ENCODE data around the gene COL4A3.
"Not testable (repeated sequence)": the region's sequence is repeated elsewhere in the genome, so short reads cannot be mapped to it uniquely, and the experiment has no call there.

The COL4A3 gene

DNA sequence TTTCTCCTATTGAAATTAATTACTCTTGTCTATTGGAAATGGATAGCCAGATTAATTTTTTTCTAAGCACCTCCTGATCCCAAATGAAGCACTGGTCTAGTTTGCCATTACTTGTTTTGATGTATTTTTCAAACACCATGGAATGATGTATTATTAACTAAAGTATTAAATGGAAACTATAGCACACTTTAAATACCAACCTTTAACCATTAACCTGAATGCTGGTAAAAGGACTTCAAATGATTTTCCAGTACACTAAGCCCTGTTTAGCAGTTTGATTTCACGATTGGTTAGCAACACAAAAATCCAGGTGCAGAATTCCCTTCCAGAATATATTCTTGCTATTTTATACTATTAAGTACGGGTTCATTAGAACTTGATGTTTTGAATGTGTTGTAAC, 37.3 kb downstream of the COL4A3 start:
- H3K27me3 ChIP-seq (ENCODE audit: insufficient read depth, low read length), result no peaks in the 10 kb centered on the region
- H3K4me3 ChIP-seq (ENCODE audit: low read length), result no peak overlapping the region
- no peaks in the 10 kb centered on the region for H3K36me3 ChIP-seq (ENCODE audit: insufficient read depth, low read length)
- no peak overlapping the region for H2AFZ ChIP-seq (ENCODE audit: low read depth, low read length)
- no peaks in the 10 kb centered on the region for H3K4me1 ChIP-seq (ENCODE audit: insufficient read depth, low read length)
- H3K9me3 ChIP-seq (ENCODE audit: low read length), result no peaks in the 10 kb centered on the region

DNA sequence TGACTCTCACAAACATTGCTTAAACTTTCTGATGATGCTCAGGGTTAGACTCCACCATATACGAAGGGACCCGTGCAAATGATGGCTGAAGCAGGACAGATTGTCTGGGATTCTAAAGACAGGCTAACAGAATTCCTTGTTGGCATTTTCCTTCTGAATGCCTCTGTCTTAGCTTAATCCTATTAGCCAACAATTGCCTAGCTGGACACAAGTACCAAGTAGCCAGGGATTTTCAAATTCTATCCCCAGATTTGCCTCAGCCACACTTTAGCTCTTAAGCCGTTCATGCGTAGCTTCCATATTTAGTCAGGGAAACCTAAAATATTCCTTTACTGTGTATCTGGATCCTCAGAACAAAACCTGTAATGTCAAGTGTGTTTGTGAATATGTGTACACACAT, 40.0 kb downstream of the COL4A3 start:
- H3K27me3 ChIP-seq (ENCODE audit: insufficient read depth, low read length), result peaks cover 3% of the 10 kb centered on the region
- no peaks in the 10 kb centered on the region for H3K36me3 ChIP-seq (ENCODE audit: insufficient read depth, low read length)
- H3K4me1 ChIP-seq (ENCODE audit: insufficient read depth, low read length), result no peaks in the 10 kb centered on the region
- H3K9me3 ChIP-seq (ENCODE audit: low read length), result no peaks in the 10 kb centered on the region
- H3K4me3 ChIP-seq (ENCODE audit: low read length), result no peak overlapping the region
- no peak overlapping the region for H2AFZ ChIP-seq (ENCODE audit: low read depth, low read length)

DNA sequence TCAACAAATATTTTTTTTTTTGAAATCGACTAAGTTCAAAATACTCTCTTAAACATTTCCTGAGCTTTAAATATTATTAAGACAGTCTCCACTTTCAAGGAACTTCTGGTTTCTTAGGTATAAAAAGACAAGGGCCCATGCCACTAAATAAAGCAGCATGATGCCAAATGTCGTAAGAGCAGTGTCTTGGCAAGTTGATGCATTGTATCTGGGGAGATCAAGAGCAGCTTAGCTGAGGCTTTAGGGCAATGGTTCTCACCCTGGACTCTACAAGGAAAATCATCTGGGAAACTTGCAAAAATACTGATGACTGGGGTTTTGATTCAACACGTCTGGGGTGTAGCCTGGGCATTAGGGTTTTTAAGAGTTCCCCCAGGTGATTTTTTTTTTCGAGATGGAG, 41.3 kb downstream of the COL4A3 start:
- Histone ChIP-seq H3K4me3 (ENCODE audit: low read length) (no peak overlapping the region), H3K9me3 (ENCODE audit: low read length) (no peaks in the 10 kb centered on the region), H3K27me3 (ENCODE audit: insufficient read depth, low read length) (peaks cover 3% of the 10 kb centered on the region)

DNA sequence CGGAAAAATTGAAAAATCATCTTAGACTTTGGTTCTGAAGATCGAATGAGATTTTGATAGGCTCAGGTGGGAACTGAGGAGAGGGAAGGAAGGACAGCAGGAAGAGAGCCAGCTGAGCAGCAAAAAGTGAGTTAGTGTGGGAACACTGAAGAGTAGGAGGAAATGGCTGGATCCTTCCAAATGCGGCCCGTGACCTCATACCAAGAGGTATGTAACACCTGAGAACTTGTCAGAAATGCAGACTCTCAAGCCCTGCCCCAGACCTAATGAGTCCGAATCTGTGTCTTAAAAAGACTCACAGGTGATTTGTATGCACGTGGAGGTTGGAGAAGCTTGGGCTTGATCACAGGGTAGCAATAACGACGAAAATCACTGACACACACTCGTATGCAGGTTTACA, 42.0 kb downstream of the COL4A3 start:
- Histone ChIP-seq H3K27me3 (ENCODE audit: insufficient read depth, low read length) (peaks cover 3% of the 10 kb centered on the region), H3K4me1 (ENCODE audit: insufficient read depth, low read length) (no peaks in the 10 kb centered on the region), H2AFZ (ENCODE audit: low read depth, low read length) (no peak overlapping the region), H3K9me3 (ENCODE audit: low read length) (no peaks in the 10 kb centered on the region), H3K36me3 (ENCODE audit: insufficient read depth, low read length) (no peaks in the 10 kb centered on the region), H3K4me3 (ENCODE audit: low read length) (no peak overlapping the region)

More for the DNA sequence above, 41.3 kb downstream of the COL4A3 start:
- Histone ChIP-seq H3K4me1 (ENCODE audit: insufficient read depth, low read length) (no peaks in the 10 kb centered on the region), H2AFZ (ENCODE audit: low read depth, low read length) (no peak overlapping the region), H3K36me3 (ENCODE audit: insufficient read depth, low read length) (no peaks in the 10 kb centered on the region)

DNA sequence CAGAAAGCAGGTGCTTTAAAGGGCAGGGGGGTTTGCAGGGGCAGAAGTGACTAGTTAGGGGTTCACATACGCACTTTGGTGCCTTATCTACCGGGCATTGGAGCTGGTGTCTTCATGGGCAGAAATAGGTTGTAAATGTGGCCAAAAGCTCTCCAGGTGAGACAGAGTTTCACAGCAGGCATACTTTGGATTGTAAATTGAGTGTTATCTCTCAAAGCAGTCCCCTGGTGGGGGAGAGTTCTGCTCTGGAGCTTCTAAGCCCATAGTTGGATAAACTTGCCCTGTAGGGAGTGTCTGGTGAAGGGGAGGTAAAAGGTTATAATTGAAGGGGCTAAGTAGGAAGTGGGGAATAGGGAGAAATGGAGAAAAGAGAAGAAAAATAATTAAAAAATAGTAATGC, 43.1 kb downstream of the COL4A3 start:
- Histone ChIP-seq H2AFZ (ENCODE audit: low read depth, low read length) (no peak overlapping the region), H3K4me1 (ENCODE audit: insufficient read depth, low read length) (no peaks in the 10 kb centered on the region), H3K27me3 (ENCODE audit: insufficient read depth, low read length) (peaks cover 3% of the 10 kb centered on the region), H3K4me3 (ENCODE audit: low read length) (no peak overlapping the region), H3K9me3 (ENCODE audit: low read length) (no peaks in the 10 kb centered on the region), H3K36me3 (ENCODE audit: insufficient read depth, low read length) (no peaks in the 10 kb centered on the region)

DNA sequence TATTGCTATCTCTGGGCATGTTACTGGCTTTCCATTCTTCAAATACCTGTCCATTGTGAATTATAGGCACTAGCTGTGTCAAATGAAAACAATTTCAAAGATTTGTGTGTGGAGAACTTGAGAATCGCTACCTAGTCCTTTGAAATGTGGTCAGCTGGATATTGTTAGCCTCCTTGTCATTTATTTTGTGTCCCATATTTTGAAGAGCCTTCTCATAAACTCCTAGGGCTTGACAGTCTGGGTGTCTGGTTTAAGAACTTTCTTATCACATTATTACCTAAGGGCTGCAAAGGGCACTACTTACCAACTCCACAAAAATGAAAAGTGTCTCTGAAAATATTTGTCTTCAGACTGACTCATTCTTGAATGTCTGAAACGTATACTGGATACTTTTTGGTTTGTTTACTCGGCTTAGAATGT, 50.2 kb downstream of the COL4A3 start:
- Histone ChIP-seq H2AFZ (ENCODE audit: low read depth, low read length) (no peak overlapping the region), H3K4me1 (ENCODE audit: insufficient read depth, low read length) (no peaks in the 10 kb centered on the region), H3K36me3 (ENCODE audit: insufficient read depth, low read length) (no peaks in the 10 kb centered on the region), H3K27me3 (ENCODE audit: insufficient read depth, low read length) (no peaks in the 10 kb centered on the region), H3K4me3 (ENCODE audit: low read length) (no peak overlapping the region), H3K9me3 (ENCODE audit: low read length) (no peaks in the 10 kb centered on the region)

DNA sequence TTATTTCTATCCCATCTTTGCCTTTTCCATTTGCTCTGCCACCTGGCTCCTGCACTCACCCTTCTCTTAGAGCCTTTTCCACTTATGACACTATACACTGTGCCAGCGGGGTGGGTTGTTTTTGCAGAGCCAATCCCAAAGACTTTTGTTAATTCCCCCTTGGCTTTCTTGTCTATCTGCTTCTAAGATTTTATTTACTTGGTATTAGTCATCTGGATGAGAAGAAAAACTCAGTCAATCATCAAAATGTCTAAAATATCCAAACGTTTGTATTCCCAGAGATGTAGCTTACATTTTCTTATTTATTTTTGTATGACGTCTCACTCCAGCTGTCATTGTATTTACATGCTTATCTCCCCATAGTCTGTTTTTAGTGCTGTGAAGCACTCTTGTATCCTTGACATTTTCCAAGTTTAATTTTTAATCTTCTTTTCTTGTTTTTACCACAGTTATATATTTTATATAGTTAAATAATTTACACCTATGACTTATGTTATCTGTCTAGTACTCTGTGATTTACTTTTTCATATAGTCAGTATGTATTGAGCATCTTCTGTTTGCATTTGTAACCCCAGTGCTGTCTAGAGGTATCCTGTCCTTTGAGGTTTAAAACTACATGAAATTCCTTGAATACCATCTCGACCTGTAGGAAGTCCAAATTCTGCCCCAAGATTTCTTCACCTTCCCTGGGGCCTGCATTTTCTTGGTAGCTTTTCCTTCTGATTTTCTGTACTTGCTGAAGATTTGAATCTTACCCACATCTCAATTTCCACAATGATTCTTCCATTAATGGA, 55.1 kb downstream of the COL4A3 start:
- no peaks in the 10 kb centered on the region for H3K36me3 ChIP-seq (ENCODE audit: insufficient read depth, low read length)
- no peaks in the 10 kb centered on the region for H3K9me3 ChIP-seq (ENCODE audit: low read length)
- H3K27me3 ChIP-seq (ENCODE audit: insufficient read depth, low read length), result no peaks in the 10 kb centered on the region
- H3K4me1 ChIP-seq (ENCODE audit: insufficient read depth, low read length), result no peaks in the 10 kb centered on the region
- H2AFZ ChIP-seq (ENCODE audit: low read depth, low read length), result no peak overlapping the region
- no peak overlapping the region for H3K4me3 ChIP-seq (ENCODE audit: low read length)

DNA sequence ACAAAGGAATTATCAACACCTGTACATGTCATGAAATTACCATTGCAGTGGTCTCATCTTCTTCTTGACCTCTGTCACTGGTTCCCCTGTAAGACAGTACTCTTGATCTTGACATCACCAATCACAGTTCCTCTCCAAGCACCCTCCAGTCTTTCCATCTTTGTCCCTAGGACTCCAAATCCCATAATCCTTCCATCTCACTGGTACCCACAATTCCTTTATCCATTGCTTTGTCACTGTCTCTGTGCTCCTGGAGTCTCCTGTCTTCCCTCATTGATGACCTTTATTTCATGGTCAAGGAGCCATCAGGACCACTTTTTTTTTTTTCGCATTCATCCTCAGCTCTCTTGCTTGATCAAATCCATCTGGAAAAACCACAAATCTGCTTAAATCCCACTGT, 56.7 kb downstream of the COL4A3 start:
- Histone ChIP-seq H3K4me1 (ENCODE audit: insufficient read depth, low read length) (no peaks in the 10 kb centered on the region), H3K4me3 (ENCODE audit: low read length) (no peak overlapping the region), H3K36me3 (ENCODE audit: insufficient read depth, low read length) (no peaks in the 10 kb centered on the region), H3K27me3 (ENCODE audit: insufficient read depth, low read length) (no peaks in the 10 kb centered on the region), H3K9me3 (ENCODE audit: low read length) (no peaks in the 10 kb centered on the region), H2AFZ (ENCODE audit: low read depth, low read length) (no peak overlapping the region)

DNA sequence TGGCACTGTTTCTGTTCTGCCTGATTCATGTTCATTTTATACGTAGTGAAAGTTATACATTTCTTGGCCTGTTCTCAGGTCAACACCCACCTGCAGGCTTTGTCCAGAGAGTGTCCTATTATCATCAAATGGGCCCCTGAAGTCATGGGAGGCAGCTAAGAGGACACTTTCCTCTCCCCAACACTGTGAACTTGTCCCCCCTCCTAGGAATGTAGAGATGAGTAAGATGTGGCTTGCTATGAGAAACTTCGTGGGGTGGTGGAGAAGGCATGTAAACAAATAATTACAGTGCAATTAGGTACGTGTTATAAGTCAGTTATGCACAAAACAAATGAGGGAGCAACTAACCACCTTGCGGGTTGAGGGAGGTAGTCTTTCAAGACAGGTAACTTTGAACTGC, 57.9 kb downstream of the COL4A3 start:
- no peak overlapping the region for H3K4me3 ChIP-seq (ENCODE audit: low read length)
- H3K4me1 ChIP-seq (ENCODE audit: insufficient read depth, low read length), result no peaks in the 10 kb centered on the region
- no peaks in the 10 kb centered on the region for H3K36me3 ChIP-seq (ENCODE audit: insufficient read depth, low read length)
- no peak overlapping the region for H2AFZ ChIP-seq (ENCODE audit: low read depth, low read length)
- no peaks in the 10 kb centered on the region for H3K9me3 ChIP-seq (ENCODE audit: low read length)
- no peaks in the 10 kb centered on the region for H3K27me3 ChIP-seq (ENCODE audit: insufficient read depth, low read length)

DNA sequence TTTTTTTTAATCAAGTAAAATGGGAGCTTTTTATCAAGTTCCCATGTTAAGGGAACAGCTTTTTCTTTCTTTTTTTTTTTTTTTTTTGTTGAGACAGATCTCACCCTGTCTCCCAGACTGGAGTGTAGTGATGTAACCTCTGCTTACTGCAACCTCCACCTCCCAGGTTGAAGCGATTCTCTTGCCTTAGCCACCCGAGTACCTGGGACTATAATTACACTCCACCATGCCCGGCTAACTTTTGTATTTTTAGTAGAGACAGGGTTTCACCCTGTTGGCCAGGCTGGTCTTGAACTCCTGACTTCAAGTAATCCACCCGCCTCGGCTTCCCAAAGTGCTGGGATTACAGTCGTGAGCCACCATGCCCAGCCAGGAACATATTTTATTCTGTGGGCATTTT, 61.2 kb downstream of the COL4A3 start:
- not testable (repeated sequence) for H3K4me3 ChIP-seq (ENCODE audit: low read length); H3K36me3 ChIP-seq (ENCODE audit: insufficient read depth, low read length); H2AFZ ChIP-seq (ENCODE audit: low read depth, low read length); H3K27me3 ChIP-seq (ENCODE audit: insufficient read depth, low read length); H3K4me1 ChIP-seq (ENCODE audit: insufficient read depth, low read length); H3K9me3 ChIP-seq (ENCODE audit: low read length)

DNA sequence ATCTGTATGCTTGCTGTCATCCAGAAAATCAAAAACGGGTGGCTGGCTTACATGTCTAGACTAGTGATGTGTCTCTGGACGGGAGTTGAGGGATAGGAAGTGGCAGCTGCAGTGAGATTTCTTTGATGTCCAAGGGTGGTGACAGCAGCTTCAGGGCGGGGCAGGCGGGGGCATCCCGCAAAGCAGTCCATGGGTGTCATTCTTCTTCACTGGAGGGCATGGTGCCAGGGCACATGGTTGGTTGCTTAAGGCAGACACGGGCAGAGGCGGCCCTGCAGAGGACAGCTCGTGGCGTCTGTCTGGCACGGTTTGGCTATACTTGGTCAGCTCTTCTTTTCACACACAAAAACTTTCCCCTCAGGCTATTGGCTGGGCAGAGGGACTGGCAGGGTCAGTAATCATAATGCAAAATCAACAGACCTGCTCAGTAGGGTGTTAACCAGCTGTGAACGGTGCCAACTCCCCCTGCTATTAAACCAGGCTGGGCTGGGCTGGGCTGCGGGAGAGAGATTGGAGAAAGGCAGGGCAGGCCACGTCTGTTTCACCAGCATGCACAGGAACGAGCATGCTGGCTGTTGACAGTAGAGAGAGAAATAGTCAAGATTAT, 63.7 kb downstream of the COL4A3 start:
- H2AFZ ChIP-seq (ENCODE audit: low read depth, low read length), result no peak overlapping the region
- H3K4me3 ChIP-seq (ENCODE audit: low read length), result no peak overlapping the region
- H3K36me3 ChIP-seq (ENCODE audit: insufficient read depth, low read length), result no peaks in the 10 kb centered on the region
- no peaks in the 10 kb centered on the region for H3K9me3 ChIP-seq (ENCODE audit: low read length)
- H3K27me3 ChIP-seq (ENCODE audit: insufficient read depth, low read length), result no peaks in the 10 kb centered on the region
- H3K4me1 ChIP-seq (ENCODE audit: insufficient read depth, low read length), result no peaks in the 10 kb centered on the region

DNA sequence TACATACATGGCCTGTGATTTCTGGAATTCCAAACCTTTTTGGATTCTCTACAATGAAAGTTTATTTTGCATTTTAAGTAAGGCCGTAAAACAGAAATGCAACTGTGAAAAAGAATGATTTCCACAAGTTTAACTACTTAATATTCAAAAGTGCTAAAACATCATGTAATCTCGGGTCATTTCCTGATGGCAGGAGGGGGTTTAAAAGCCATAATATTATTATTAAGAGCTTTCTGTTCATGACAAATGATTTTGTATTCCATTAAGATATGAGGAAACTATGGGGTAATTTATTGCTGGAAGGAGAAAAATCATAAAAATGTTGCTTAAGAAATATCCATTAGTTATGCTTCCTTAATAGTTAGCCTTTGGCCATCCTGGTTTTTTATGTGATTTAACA, 65.7 kb downstream of the COL4A3 start:
- Histone ChIP-seq H3K9me3 (ENCODE audit: low read length) (no peaks in the 10 kb centered on the region), H3K4me3 (ENCODE audit: low read length) (no peak overlapping the region), H3K4me1 (ENCODE audit: insufficient read depth, low read length) (no peaks in the 10 kb centered on the region), H2AFZ (ENCODE audit: low read depth, low read length) (no peak overlapping the region), H3K36me3 (ENCODE audit: insufficient read depth, low read length) (no peaks in the 10 kb centered on the region), H3K27me3 (ENCODE audit: insufficient read depth, low read length) (no peaks in the 10 kb centered on the region)

DNA sequence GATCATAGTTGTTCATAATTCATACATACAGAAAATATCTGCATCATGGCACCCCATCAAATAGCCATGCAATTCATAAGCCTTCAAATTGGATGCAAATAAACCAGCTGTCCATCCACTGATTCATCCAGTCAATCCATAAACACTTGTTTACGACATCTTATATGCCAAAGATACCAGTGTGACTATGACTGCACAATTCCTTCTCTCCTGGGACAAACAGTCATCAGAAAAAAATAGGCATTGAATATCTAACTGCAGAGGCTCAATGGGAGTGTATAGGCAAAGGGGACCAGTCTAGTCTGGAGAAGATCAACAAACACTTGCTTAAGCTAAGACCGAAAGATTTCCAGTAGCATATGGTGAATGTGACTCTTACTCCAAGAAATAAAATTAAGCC, 70.0 kb downstream of the COL4A3 start:
- Histone ChIP-seq H3K9me3 (ENCODE audit: low read length) (no peaks in the 10 kb centered on the region), H3K36me3 (ENCODE audit: insufficient read depth, low read length) (no peaks in the 10 kb centered on the region), H3K4me1 (ENCODE audit: insufficient read depth, low read length) (no peaks in the 10 kb centered on the region), H2AFZ (ENCODE audit: low read depth, low read length) (no peak overlapping the region), H3K27me3 (ENCODE audit: insufficient read depth, low read length) (no peaks in the 10 kb centered on the region), H3K4me3 (ENCODE audit: low read length) (no peak overlapping the region)

DNA sequence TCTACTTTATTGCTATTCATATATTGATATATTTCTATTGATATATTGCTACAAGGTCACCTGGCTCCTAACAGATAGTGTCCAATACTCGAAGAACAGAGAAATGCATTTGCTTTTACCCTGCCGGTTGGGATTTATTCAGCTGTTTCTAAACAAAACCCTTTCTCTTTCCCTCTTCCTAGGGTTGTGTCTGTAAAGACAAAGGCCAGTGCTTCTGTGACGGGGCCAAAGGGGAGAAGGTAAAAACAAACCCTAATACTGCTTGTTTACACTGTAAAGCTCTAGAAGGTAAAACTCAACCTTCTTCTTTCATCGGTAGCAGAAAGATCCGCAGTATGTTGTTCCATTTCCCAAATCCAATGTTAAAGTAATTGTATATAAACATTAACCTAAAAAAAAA, 73.4 kb downstream of the COL4A3 start:
- no peaks in the 10 kb centered on the region for H3K4me1 ChIP-seq (ENCODE audit: insufficient read depth, low read length)
- H3K27me3 ChIP-seq (ENCODE audit: insufficient read depth, low read length), result no peaks in the 10 kb centered on the region
- H3K4me3 ChIP-seq (ENCODE audit: low read length), result no peak overlapping the region
- no peaks in the 10 kb centered on the region for H3K36me3 ChIP-seq (ENCODE audit: insufficient read depth, low read length)
- H3K9me3 ChIP-seq (ENCODE audit: low read length), result no peaks in the 10 kb centered on the region
- no peak overlapping the region for H2AFZ ChIP-seq (ENCODE audit: low read depth, low read length)
